Smooth muscle cell (in vitro differentiated cells): ENCODE measurements around the gene HAP1. TPM values are rescaled to one million over a fixed set of nuclear protein-coding genes. Genes with fewer than 3 reads are reported as not detected.

Experiments used
- DNase-seq: peaks from one replicate; lab custom pipeline; 2025; ENCODE audit not compliant: unreplicated experiment; lab: John Stamatoyannopoulos, UW
- H2AFZ ChIP-seq: fragments of 200-600 bp; sonication (generic); 2 replicates; pipeline ENCODE4 v1.6.0; 2016; ENCODE audit warnings: antibody characterized with exemption, low read depth, mild to moderate bottlenecking
- H3F3A ChIP-seq: fragments of 200-600 bp; sonication (generic); 2 replicates; pipeline ENCODE4 v1.6.0; 2017; ENCODE audit warnings: antibody characterized with exemption, low read depth
- H3K27ac ChIP-seq: fragments of 200-600 bp; sonication (generic); 2 replicates; pipeline ENCODE4 v1.5.1; 2016; ENCODE audit warnings: low read depth, mild to moderate bottlenecking
- H3K27me3 ChIP-seq: fragments of 200-600 bp; sonication (generic); 2 replicates; pipeline ENCODE4 v1.6.1; 2016; ENCODE audit warnings: low read depth, mild to moderate bottlenecking
- H3K36me3 ChIP-seq: fragments of 200-600 bp; sonication (generic); 2 replicates; pipeline ENCODE4 v1.5.1; 2016; ENCODE audit warnings: low read depth
- H3K4me1 ChIP-seq: fragments of 200-600 bp; sonication (generic); 2 replicates; pipeline ENCODE4 v1.5.1; 2016; ENCODE audit warnings: low read depth
- H3K4me2 ChIP-seq: fragments of 200-600 bp; sonication (generic); 2 replicates; pipeline ENCODE4 v1.6.0; 2016; ENCODE audit warnings: mild to moderate bottlenecking
- H3K4me3 ChIP-seq: fragments of 200-600 bp; sonication (generic); 2 replicates; pipeline ENCODE4 v1.5.1; 2016; ENCODE audit warnings: mild to moderate bottlenecking
- H3K79me2 ChIP-seq: fragments of 200-600 bp; sonication (generic); 2 replicates; pipeline ENCODE4 v1.6.0; 2016; ENCODE audit warnings: low read depth, mild to moderate bottlenecking
- H3K9ac ChIP-seq: fragments of 200-600 bp; sonication (generic); 2 replicates; pipeline ENCODE4 v1.6.0; 2016; ENCODE audit warnings: low read depth
- H3K9me3 ChIP-seq: fragments of 200-600 bp; sonication (generic); replicated peaks from 2 replicates; pipeline ENCODE4 v1.5.1; 2016; ENCODE audit warnings: low read depth
- H4K20me1 ChIP-seq: fragments of 200-600 bp; sonication (generic); 2 replicates; pipeline ENCODE4 v1.6.0; 2016; ENCODE audit warnings: low read depth
- WGBS: methylation state at CpG from one replicate; pipeline ENCODE4 v1.1.7; 2016; ENCODE audit warnings: low lambda C conversion rate; 5-methylcytosine and 5-hydroxymethylcytosine counted together
- polyA plus RNA-seq: library from polyadenylated mRNA; unstranded; fragments of >200 nt; fragmentation: Nextera tagmentation; extraction: Ambion mirVana; gene quantifications from 2 replicates; pipeline ENCODE4 v1.2.1, GENCODE V29; 2016
- total RNA-seq: library from RNA; depleted of rRNA; stranded (reverse); fragments of >200 nt; gene quantifications from 2 replicates; pipeline ENCODE4 v1.2.3, GENCODE V29; 2014
- TF ChIP-seq, protein P1 (sequence below): fragments of 200-600 bp; sonication (generic); IDR thresholded peaks from 2 replicates; pipeline ENCODE4 v1.5.1; 2017; ENCODE audit warnings: borderline replicate concordance, mild to moderate bottlenecking, antibody characterized with exemption; ENCODE audit not compliant: insufficient read depth, poor library complexity, severe bottlenecking

The HAP1 gene
- total and polyA plus RNA-seq, 2 experiments from 2014 or later, result 0.36 to 0.73 TPM

GRCh38 chr17:41695134-41695661 is 39.2 kb downstream of the HAP1 start:
- H3K4me2 ChIP-seq, result no peak overlapping the region
- no peak overlapping the region for H3K4me3 ChIP-seq
- peaks cover 41% of the 10 kb centered on the region for H4K20me1 ChIP-seq
- H2AFZ ChIP-seq, result no peak overlapping the region
- no peak overlapping the region for H3K27ac ChIP-seq
- H3K79me2 ChIP-seq, result peaks cover 19% of the 10 kb centered on the region
- H3K27me3 ChIP-seq, result no peaks in the 10 kb centered on the region
- H3K9me3 ChIP-seq, result no peaks in the 10 kb centered on the region
- H3K36me3 ChIP-seq, result peaks cover 19% of the 10 kb centered on the region
- WGBS, result 86% methylated on average over 7 of the region's 7 CpGs
- TF ChIP-seq, protein P1, sequence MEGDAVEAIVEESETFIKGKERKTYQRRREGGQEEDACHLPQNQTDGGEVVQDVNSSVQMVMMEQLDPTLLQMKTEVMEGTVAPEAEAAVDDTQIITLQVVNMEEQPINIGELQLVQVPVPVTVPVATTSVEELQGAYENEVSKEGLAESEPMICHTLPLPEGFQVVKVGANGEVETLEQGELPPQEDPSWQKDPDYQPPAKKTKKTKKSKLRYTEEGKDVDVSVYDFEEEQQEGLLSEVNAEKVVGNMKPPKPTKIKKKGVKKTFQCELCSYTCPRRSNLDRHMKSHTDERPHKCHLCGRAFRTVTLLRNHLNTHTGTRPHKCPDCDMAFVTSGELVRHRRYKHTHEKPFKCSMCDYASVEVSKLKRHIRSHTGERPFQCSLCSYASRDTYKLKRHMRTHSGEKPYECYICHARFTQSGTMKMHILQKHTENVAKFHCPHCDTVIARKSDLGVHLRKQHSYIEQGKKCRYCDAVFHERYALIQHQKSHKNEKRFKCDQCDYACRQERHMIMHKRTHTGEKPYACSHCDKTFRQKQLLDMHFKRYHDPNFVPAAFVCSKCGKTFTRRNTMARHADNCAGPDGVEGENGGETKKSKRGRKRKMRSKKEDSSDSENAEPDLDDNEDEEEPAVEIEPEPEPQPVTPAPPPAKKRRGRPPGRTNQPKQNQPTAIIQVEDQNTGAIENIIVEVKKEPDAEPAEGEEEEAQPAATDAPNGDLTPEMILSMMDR, result no peak
- no peak overlapping the region for H3K9ac ChIP-seq
- DNase-seq, result no peak
- H3F3A ChIP-seq, result peaks cover 43% of the 10 kb centered on the region
- peaks cover 7% of the 10 kb centered on the region for H3K4me1 ChIP-seq

- no peak overlapping the region for H3K9ac ChIP-seq
- peak overlapping the region; percentile 100 for H3K27ac ChIP-seq
Observed at GRCh38 chr17:41692722-41693521, 41.5 kb downstream of the HAP1 start.

DNA sequence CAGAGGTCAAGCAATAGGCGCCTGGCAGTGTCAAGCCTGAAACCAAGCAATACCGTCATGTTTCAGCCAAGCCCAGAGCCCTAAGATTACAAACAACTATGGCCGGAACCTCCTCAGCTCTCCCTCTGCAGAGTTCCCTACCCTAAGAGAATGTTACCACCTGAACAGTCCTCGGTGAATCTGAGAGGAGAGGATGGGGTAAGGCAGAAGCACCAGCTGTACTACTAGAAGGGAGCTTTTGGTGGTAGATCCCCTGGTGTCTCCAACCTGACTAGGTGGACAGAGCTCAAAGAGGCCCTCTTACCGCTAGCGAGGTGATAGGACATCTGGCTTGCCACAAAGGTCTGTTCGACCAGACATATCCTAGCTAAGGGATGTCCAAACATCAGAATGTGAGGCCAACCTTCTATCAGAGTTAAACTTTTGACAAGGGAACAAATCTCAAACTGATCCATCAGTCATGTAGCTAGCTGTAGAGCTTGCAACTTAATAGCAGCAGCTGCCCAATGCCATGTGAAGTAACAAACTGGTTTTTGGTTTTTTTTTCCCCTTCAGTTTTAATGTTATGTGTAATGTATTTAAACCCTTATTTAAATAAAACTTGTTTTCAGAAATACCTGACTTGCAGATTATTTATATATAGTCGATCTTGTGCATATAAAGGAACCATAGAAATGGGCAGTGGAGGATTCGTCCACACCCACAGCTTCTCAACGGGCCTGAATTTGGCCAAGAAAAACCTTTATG is 43.2 kb downstream of the HAP1 start:
- TF ChIP-seq, protein P1, result no peak
- H3K4me2 ChIP-seq, result peak overlapping the region; percentile 98
- peak overlapping the region; percentile 100 for H3K27ac ChIP-seq
- H3F3A ChIP-seq, result peaks cover 47% of the 10 kb centered on the region
- H3K36me3 ChIP-seq, result peaks cover 22% of the 10 kb centered on the region
- 94% methylated on average over 10 of the region's 10 CpGs for WGBS
- H4K20me1 ChIP-seq, result peaks cover 56% of the 10 kb centered on the region
- no peaks in the 10 kb centered on the region for H3K9me3 ChIP-seq
- peak overlapping the region; percentile 99 for H3K4me3 ChIP-seq
- no peak for DNase-seq
- H3K4me1 ChIP-seq, result peaks cover 16% of the 10 kb centered on the region
- H3K79me2 ChIP-seq, result peaks cover 29% of the 10 kb centered on the region
- peak overlapping the region; percentile 100 for H3K9ac ChIP-seq
- H2AFZ ChIP-seq, result no peak overlapping the region
- no peaks in the 10 kb centered on the region for H3K27me3 ChIP-seq

More at GRCh38 chr17:41692722-41693521, 41.5 kb downstream of the HAP1 start:
- Histone ChIP-seq H3K9me3 (no peaks in the 10 kb centered on the region), H3F3A (peaks cover 51% of the 10 kb centered on the region), H3K4me1 (peaks cover 13% of the 10 kb centered on the region), H4K20me1 (peaks cover 56% of the 10 kb centered on the region), H3K79me2 (peaks cover 29% of the 10 kb centered on the region), H2AFZ (no peak overlapping the region), H3K4me3 (no peak overlapping the region), H3K27me3 (no peaks in the 10 kb centered on the region), H3K4me2 (no peak overlapping the region), H3K36me3 (peaks cover 22% of the 10 kb centered on the region)
- DNase-seq, result no peak
- WGBS, result 96% methylated on average over 11 of the region's 11 CpGs
- TF ChIP-seq, protein P1, result no peak
